K562 (cell line): ENCODE measurements around the gene SPTA1. TPM values are rescaled to one million over a fixed set of nuclear protein-coding genes. Genes with fewer than 3 reads are reported as not detected.

Source experiments
- ARID2 ChIP-seq: fragments of 450-650 bp; IDR thresholded peaks from 2 replicates; pipeline ENCODE4 v1.6.1; 2017; ENCODE audit warnings: antibody characterized with exemption, mild to moderate bottlenecking
- BRD4 ChIP-seq: fragments of 200-600 bp; sonication (generic); IDR thresholded peaks from 2 replicates; pipeline ENCODE4 v1.6.1; 2017; ENCODE audit warnings: inconsistent platforms
- CCAR2 ChIP-seq: fragments of 200-400 bp; formaldehyde crosslinking; IDR thresholded peaks from 2 replicates; pipeline ENCODE4 v1.6.1; 2017; ENCODE audit warnings: mild to moderate bottlenecking, low read depth, low read length
- EP300 ChIP-seq: IDR thresholded peaks from 2 replicates; pipeline ENCODE4 v1.6.1; 2012; ENCODE audit warnings: low read length, improper control_type of control experiment
- ESRRA ChIP-seq: fragments of 450-650 bp; IDR thresholded peaks from 2 replicates; pipeline ENCODE4 v1.6.1; 2014; ENCODE audit warnings: low read depth, mild to moderate bottlenecking, moderate library complexity, borderline replicate concordance
- FOXA1 ChIP-seq: fragments of 450-650 bp; IDR thresholded peaks from 2 replicates; pipeline ENCODE4 v1.6.1; 2016; ENCODE audit warnings: mild to moderate bottlenecking, borderline replicate concordance
- GABPB1 ChIP-seq: sonication (generic); formaldehyde crosslinking; IDR thresholded peaks from 2 replicates; pipeline ENCODE4 v1.8.0; 2022; ENCODE audit warnings: mild to moderate bottlenecking, missing genetic modification reagents
- PHB ChIP-seq: fragments of 250-450 bp; sonication (Bioruptor Pico); IDR thresholded peaks from 2 replicates; pipeline ENCODE4 v1.5.0; 2021
- POLR2A ChIP-seq: fragments of 450-650 bp; conservative IDR thresholded peaks from 2 replicates; pipeline ENCODE4 v1.6.1; 2016
- POLR2G ChIP-seq: fragments of 200-400 bp; formaldehyde crosslinking; IDR thresholded peaks from 2 replicates; pipeline ENCODE4 v1.6.1; 2017; ENCODE audit warnings: low read depth, mild to moderate bottlenecking, antibody characterized with exemption, low read length, moderate library complexity
- POLR3G ChIP-seq: IDR thresholded peaks from 2 replicates; pipeline ENCODE4 v1.6.1; 2011; ENCODE audit not compliant: insufficient read length, insufficient replicate concordance; ENCODE audit errors: extremely low read depth
- PPARD ChIP-seq: fragments of 250-450 bp; sonication (Bioruptor Pico); IDR thresholded peaks from 2 replicates; pipeline ENCODE4 v1.8.0; 2022; ENCODE audit warnings: inconsistent platforms, mild to moderate bottlenecking, moderate library complexity
- PRMT5 ChIP-seq: sonication (generic); formaldehyde crosslinking; IDR thresholded peaks from 2 replicates; pipeline ENCODE4 v1.5.0; 2020; ENCODE audit warnings: missing genetic modification reagents
- RREB1 ChIP-seq: fragments of 250-450 bp; sonication (Bioruptor Pico); IDR thresholded peaks from 2 replicates; pipeline ENCODE4 v1.4.0; 2020
- SAP30 ChIP-seq: fragments of 200-600 bp; sonication (generic); IDR thresholded peaks from 2 replicates; pipeline ENCODE4 v1.6.1; 2012; ENCODE audit warnings: borderline replicate concordance, low read depth, mild to moderate bottlenecking, moderate library complexity, low read length, control low read depth, inconsistent platforms; ENCODE audit not compliant: insufficient read depth, poor library complexity, severe bottlenecking
- SMARCB1 ChIP-seq: IDR thresholded peaks from 2 replicates; pipeline ENCODE4 v1.6.1; 2011; ENCODE audit warnings: improper control_type of control experiment, low read depth; ENCODE audit not compliant: insufficient read length
- SMARCC2 ChIP-seq: fragments of 450-650 bp; IDR thresholded peaks from 2 replicates; pipeline ENCODE4 v1.6.1; 2017; ENCODE audit warnings: antibody characterized with exemption, moderate library complexity, mild to moderate bottlenecking, low read depth
- SNIP1 ChIP-seq: fragments of 450-650 bp; IDR thresholded peaks from 2 replicates; pipeline ENCODE4 v1.7.1; 2017; ENCODE audit warnings: low read depth, mild to moderate bottlenecking
- SP2 ChIP-seq: IDR thresholded peaks from 2 replicates; pipeline ENCODE4 v1.6.1; 2011; ENCODE audit warnings: mild to moderate bottlenecking, low read depth, low read length, moderate library complexity; ENCODE audit not compliant: poor library complexity, severe bottlenecking; ENCODE audit errors: extremely low read depth
- XRCC5 ChIP-seq: fragments of 200-400 bp; formaldehyde crosslinking; IDR thresholded peaks from 2 replicates; pipeline ENCODE4 v1.6.1; 2017; ENCODE audit warnings: low read depth, mild to moderate bottlenecking, low read length
- ZC3H11A ChIP-seq: IDR thresholded peaks from 2 replicates; pipeline ENCODE4 v1.6.1; 2012; ENCODE audit warnings: low read depth, low read length, improper control_type of control experiment
- ZC3H8 ChIP-seq: fragments of 450-650 bp; IDR thresholded peaks from 2 replicates; pipeline ENCODE4 v1.6.1; 2017
- ZNF165 ChIP-seq: fragments of 250-450 bp; sonication (Bioruptor Pico); IDR thresholded peaks from 2 replicates; pipeline ENCODE4 v1.4.0; 2020; ENCODE audit warnings: borderline replicate concordance
- ZNF436 ChIP-seq: fragments of 250-450, 450-650 bp; sonication (Bioruptor Pico); formaldehyde crosslinking; IDR thresholded peaks from 2 replicates; pipeline ENCODE4 v1.7.0; 2020; ENCODE audit warnings: mild to moderate bottlenecking
- ZZZ3 ChIP-seq: fragments of 450-650 bp; IDR thresholded peaks from 2 replicates; pipeline ENCODE4 v1.6.1; 2016; ENCODE audit warnings: antibody characterized with exemption, mild to moderate bottlenecking, moderate library complexity
- polyA plus RNA-seq, 8 experiments: library from polyadenylated mRNA; depleted of rRNA in 4 of 8; stranded (reverse) in 5 of 8; unstranded in 3 of 8; fragments of >200 nt; fragmentation: Nextera tagmentation in 2 of 8; fragmentation: Illumina TruSeq in 1 of 8; extraction: Ambion mirVana in 2 of 8; extraction: Trizol in 1 of 8; gene quantifications; 2 replicates each; pipeline versions ENCODE4 v1.2.1 to v1.2.3, GENCODE V29; 2011 to 2014; ENCODE audit warnings: inconsistent platforms in 1 of 8, missing spikeins in 1 of 8
- total RNA-seq, 7 experiments: library from RNA; depleted of rRNA in 6 of 7; stranded (reverse); fragments of >200 nt in 6 of 7; fragmentation: Illumina TruSeq in 2 of 7; extraction: Trizol in 2 of 7; gene quantifications; 2 replicates each; pipeline versions ENCODE4 v1.2.1 to v1.2.3, GENCODE V29; 2011 to 2021; ENCODE audit warnings: low replicate concordance in 1 of 7
- TF ChIP-seq, protein P1 (sequence below): fragments of 250-450 bp; sonication (Bioruptor Pico); IDR thresholded peaks from 2 replicates; pipeline ENCODE4 v1.5.0; 2020; ENCODE audit warnings: mild to moderate bottlenecking, borderline replicate concordance

SPTA1 gene
- total and polyA plus RNA-seq, 9 of the 15 experiments (the other 6 are each of a cell fraction or from before 2014, with no cell fraction given): 11.0 to 62.1 (median 45.9) TPM

GRCh38 chr1:158691907-158692306 is 5.4 kb upstream of the SPTA1 start (continued):
- TF ChIP-seq PPARD: no peak
- TF ChIP-seq GABPB1 (CRISPR knock-in tag): no peak
- TF ChIP-seq ZC3H8: no peak
- no peak for TF ChIP-seq ESRRA
- TF ChIP-seq ZNF436 (CRISPR knock-in tag): no peak
- no peak for TF ChIP-seq SAP30
- no peak for TF ChIP-seq POLR3G
- no peak for TF ChIP-seq SNIP1
- TF ChIP-seq PRMT5 (CRISPR knock-in tag): no peak
- TF ChIP-seq SMARCC2: peak; percentile 42; the same call in 1 of the 2 replicates
- peak; percentile 87; the same call in 1 of the 2 replicates for TF ChIP-seq EP300
- TF ChIP-seq, protein P1, sequence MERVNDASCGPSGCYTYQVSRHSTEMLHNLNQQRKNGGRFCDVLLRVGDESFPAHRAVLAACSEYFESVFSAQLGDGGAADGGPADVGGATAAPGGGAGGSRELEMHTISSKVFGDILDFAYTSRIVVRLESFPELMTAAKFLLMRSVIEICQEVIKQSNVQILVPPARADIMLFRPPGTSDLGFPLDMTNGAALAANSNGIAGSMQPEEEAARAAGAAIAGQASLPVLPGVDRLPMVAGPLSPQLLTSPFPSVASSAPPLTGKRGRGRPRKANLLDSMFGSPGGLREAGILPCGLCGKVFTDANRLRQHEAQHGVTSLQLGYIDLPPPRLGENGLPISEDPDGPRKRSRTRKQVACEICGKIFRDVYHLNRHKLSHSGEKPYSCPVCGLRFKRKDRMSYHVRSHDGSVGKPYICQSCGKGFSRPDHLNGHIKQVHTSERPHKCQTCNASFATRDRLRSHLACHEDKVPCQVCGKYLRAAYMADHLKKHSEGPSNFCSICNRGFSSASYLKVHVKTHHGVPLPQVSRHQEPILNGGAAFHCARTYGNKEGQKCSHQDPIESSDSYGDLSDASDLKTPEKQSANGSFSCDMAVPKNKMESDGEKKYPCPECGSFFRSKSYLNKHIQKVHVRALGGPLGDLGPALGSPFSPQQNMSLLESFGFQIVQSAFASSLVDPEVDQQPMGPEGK: no peak
- no peak for TF ChIP-seq PHB
- no peak for TF ChIP-seq CCAR2
- no peak for TF ChIP-seq BRD4
- TF ChIP-seq RREB1: no peak
- no peak for TF ChIP-seq POLR2G
- TF ChIP-seq SMARCB1: peak; percentile 34
- no peak for TF ChIP-seq ARID2
- TF ChIP-seq ZC3H11A: no peak
- no peak for TF ChIP-seq XRCC5
- TF ChIP-seq SP2: no peak
- TF ChIP-seq POLR2A: no peak
- no peak for TF ChIP-seq FOXA1
- no peak for TF ChIP-seq ZNF165 (CRISPR knock-in tag)
- no peak for TF ChIP-seq ZZZ3
